GM12801 (cell line): ENCODE results near the gene SH3PXD2A.

Experiments
- CTCF ChIP-seq: IDR thresholded peaks from one replicate; pipeline ENCODE4 v1.5.1; 2011; ENCODE audit warnings: control low read depth; ENCODE audit not compliant: insufficient read length; ENCODE audit errors: extremely low read depth

SH3PXD2A gene

GRCh38 chr10:103836273-103836672, 19.1 kb downstream of the SH3PXD2A start:
- TF ChIP-seq CTCF: no peak

GRCh38 chr10:103835096-103836050, 20.0 kb downstream of the SH3PXD2A start:
- no peak for TF ChIP-seq CTCF

GRCh38 chr10:103834436-103835095, 20.8 kb downstream of the SH3PXD2A start:
- TF ChIP-seq CTCF: no peak

GRCh38 chr10:103833731-103834365, 21.5 kb downstream of the SH3PXD2A start:
- no peak for TF ChIP-seq CTCF

- TF ChIP-seq CTCF: no peak
Observed at GRCh38 chr10:103832806-103833205, 22.6 kb downstream of the SH3PXD2A start.

- no peak for TF ChIP-seq CTCF
Observed at GRCh38 chr10:103829838-103830465, 25.4 kb downstream of the SH3PXD2A start.

GRCh38 chr10:103829278-103829677, 26.1 kb downstream of the SH3PXD2A start:
- TF ChIP-seq CTCF: no peak
